ENCODE data around the gene LHPP. TPM values are rescaled to one million over a fixed set of nuclear protein-coding genes. Genes with fewer than 3 reads are reported as not detected.

Gene LHPP
- total and polyA plus RNA-seq, 10 of the 15 experiments (the other 5 are each of a cell fraction or from before 2014, with no cell fraction given), result 0.79 to 9.8 (median 6.7) TPM

DNA sequence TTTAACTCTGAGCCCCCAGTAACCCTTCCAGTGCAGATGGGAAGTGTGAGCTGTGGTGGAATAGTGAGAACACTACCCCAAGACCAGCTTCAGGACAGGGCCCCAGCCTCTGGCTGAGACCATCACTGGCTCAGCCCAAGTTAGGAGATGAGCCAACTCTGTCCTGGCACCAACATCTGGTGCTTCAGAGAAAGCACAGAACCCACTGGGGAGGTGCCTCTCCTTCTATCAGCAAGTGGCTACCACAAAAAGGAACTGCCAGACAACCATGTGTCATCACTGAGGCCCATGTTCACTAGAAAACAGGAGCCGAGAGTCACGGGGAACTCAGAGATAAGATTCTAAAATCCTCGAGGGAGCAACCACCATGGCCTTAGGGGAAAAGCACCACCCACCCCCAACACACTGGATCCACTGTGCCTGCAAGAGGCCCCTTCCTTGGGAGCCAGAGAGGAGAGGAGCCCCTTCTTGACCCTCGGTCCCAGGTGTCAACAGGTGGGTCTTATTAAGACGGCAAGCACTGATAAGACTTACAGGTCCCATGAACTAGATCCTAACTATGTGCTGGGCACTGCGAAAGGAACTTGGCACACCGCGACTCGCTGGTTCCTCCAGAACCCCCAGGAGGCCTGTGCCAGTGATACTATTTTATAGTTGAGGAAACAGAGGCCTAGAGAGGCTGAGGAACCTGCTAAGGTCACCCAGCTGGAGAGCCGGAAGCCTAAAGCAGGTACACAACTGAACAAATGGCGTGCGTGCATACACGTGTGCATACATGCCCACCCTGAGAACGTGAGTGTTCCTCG, 179.9 kb downstream of the LHPP start (continued):
- TF ChIP-seq FOXK2 (IDR thresholded peaks at IDR 0.05) (no peak), MEF2A (IDR thresholded peaks at IDR 0.05; ENCODE audit: insufficient read depth, low read depth, low read length) (no peak), HDAC2 (IDR thresholded peaks at IDR 0.05) (no peak), IRF4 (IDR thresholded peaks at IDR 0.05; ENCODE audit: low read depth, low read length) (no peak), JUNB (IDR thresholded peaks at IDR 0.05) (no peak), JUND (IDR thresholded peaks at IDR 0.05; ENCODE audit: low read depth, low read length) (no peak), TCF7 (IDR thresholded peaks at IDR 0.05; ENCODE audit: borderline replicate concordance) (no peak), POLR2AphosphoS5 (IDR thresholded peaks at IDR 0.05; ENCODE audit: low read length) (no peak), TBL1XR1 (IDR thresholded peaks at IDR 0.05; ENCODE audit: low read depth, low read length) (no peak), IKZF2 (IDR thresholded peaks at IDR 0.05) (no peak), MXI1 (IDR thresholded peaks at IDR 0.05; ENCODE audit: low read depth, low read length) (no peak), MTA2 (IDR thresholded peaks at IDR 0.05; ENCODE audit: low read depth) (no peak), MTA3 (IDR thresholded peaks at IDR 0.05; ENCODE audit: borderline replicate concordance, low read length) (no peak), CREM (IDR thresholded peaks at IDR 0.05; ENCODE audit: low read depth) (no peak), POU2F2 (IDR thresholded peaks at IDR 0.05; ENCODE audit: borderline replicate concordance, low read depth, low read length) (no peak), HDAC6 (IDR thresholded peaks at IDR 0.05; ENCODE audit: unreplicated experiment) (no peak), ZSCAN29 (IDR thresholded peaks at IDR 0.05) (no peak)
- TF ChIP-seq, protein P1, sequence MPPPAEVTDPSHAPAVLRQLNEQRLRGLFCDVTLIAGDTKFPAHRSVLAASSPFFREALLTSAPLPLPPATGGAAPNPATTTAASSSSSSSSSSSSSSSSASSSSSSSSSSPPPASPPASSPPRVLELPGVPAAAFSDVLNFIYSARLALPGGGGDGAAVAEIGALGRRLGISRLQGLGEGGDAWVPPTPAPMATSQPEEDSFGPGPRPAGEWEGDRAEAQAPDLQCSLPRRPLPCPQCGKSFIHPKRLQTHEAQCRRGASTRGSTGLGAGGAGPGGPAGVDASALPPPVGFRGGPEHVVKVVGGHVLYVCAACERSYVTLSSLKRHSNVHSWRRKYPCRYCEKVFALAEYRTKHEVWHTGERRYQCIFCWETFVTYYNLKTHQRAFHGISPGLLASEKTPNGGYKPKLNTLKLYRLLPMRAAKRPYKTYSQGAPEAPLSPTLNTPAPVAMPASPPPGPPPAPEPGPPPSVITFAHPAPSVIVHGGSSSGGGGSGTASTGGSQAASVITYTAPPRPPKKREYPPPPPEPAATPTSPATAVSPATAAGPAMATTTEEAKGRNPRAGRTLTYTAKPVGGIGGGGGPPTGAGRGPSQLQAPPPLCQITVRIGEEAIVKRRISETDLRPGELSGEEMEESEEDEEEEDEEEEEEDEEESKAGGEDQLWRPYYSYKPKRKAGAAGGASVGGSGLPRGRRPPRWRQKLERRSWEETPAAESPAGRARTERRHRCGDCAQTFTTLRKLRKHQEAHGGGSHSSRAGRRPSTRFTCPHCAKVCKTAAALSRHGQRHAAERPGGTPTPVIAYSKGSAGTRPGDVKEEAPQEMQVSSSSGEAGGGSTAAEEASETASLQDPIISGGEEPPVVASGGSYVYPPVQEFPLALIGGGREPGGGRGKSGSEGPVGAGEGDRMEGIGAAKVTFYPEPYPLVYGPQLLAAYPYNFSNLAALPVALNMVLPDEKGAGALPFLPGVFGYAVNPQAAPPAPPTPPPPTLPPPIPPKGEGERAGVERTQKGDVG (CRISPR knock-in tag; IDR thresholded peaks at IDR 0.05), result no peak
- TF ChIP-seq, protein P2, sequence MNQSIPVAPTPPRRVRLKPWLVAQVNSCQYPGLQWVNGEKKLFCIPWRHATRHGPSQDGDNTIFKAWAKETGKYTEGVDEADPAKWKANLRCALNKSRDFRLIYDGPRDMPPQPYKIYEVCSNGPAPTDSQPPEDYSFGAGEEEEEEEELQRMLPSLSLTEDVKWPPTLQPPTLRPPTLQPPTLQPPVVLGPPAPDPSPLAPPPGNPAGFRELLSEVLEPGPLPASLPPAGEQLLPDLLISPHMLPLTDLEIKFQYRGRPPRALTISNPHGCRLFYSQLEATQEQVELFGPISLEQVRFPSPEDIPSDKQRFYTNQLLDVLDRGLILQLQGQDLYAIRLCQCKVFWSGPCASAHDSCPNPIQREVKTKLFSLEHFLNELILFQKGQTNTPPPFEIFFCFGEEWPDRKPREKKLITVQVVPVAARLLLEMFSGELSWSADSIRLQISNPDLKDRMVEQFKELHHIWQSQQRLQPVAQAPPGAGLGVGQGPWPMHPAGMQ (IDR thresholded peaks at IDR 0.05; ENCODE audit: borderline replicate concordance), result no peak
- TF ChIP-seq, protein P3, sequence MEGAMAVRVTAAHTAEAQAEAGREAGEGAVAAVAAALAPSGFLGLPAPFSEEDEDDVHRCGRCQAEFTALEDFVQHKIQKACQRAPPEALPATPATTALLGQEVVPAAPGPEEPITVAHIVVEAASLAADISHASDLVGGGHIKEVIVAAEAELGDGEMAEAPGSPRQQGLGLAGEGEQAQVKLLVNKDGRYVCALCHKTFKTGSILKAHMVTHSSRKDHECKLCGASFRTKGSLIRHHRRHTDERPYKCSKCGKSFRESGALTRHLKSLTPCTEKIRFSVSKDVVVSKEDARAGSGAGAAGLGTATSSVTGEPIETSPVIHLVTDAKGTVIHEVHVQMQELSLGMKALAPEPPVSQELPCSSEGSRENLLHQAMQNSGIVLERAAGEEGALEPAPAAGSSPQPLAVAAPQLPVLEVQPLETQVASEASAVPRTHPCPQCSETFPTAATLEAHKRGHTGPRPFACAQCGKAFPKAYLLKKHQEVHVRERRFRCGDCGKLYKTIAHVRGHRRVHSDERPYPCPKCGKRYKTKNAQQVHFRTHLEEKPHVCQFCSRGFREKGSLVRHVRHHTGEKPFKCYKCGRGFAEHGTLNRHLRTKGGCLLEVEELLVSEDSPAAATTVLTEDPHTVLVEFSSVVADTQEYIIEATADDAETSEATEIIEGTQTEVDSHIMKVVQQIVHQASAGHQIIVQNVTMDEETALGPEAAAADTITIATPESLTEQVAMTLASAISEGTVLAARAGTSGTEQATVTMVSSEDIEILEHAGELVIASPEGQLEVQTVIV (IDR thresholded peaks at IDR 0.05; ENCODE audit: borderline replicate concordance, partially characterized antibody), result no peak
- TF ChIP-seq, protein P4, sequence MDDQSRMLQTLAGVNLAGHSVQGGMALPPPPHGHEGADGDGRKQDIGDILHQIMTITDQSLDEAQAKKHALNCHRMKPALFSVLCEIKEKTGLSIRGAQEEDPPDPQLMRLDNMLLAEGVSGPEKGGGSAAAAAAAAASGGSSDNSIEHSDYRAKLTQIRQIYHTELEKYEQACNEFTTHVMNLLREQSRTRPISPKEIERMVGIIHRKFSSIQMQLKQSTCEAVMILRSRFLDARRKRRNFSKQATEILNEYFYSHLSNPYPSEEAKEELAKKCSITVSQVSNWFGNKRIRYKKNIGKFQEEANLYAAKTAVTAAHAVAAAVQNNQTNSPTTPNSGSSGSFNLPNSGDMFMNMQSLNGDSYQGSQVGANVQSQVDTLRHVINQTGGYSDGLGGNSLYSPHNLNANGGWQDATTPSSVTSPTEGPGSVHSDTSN (IDR thresholded peaks at IDR 0.05; ENCODE audit: insufficient replicate concordance, low read depth, low read length), result no peak
- TF ChIP-seq, protein P5, sequence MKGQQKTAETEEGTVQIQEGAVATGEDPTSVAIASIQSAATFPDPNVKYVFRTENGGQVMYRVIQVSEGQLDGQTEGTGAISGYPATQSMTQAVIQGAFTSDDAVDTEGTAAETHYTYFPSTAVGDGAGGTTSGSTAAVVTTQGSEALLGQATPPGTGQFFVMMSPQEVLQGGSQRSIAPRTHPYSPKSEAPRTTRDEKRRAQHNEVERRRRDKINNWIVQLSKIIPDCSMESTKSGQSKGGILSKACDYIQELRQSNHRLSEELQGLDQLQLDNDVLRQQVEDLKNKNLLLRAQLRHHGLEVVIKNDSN (IDR thresholded peaks at IDR 0.05; ENCODE audit: borderline replicate concordance, extremely low read length, insufficient read depth, low read depth, low read length), result no peak
